Spleen (tissue), 7 donors: ENCODE data around the gene FANCF.

ENCODE experiments used
- CTCF ChIP-seq, 11 experiments: fragments of 200-600 bp in 7 of 11; fragments of 450-650 bp in 4 of 11; sonication (generic) in 4 of 11; IDR thresholded peaks in 8 of 11; conservative IDR thresholded peaks in 3 of 11; 1 replicate in 7 of 11; 2 replicates in 4 of 11; pipeline versions ENCODE4 v1.4.0 to v1.8.0; 2016 to 2021; ENCODE audit warnings: antibody characterized with exemption in 11 of 11, inconsistent platforms in 4 of 11, mild to moderate bottlenecking in 1 of 11
- POLR2A ChIP-seq, 3 donors: fragments of 450-650 bp; IDR thresholded peaks; one replicate each; pipeline ENCODE4 v1.5.1; 2017; ENCODE audit warnings: antibody characterized with exemption in 3 of 3, mild to moderate bottlenecking in 1 of 3
- POLR2AphosphoS5 ChIP-seq, 3 donors: sonication (generic); formaldehyde crosslinking; IDR thresholded peaks; one replicate each; pipeline ENCODE4 v1.5.1; 2017; ENCODE audit warnings: antibody characterized with exemption in 3 of 3
- donor health status: DM: no; HTN: no; CAD: no; lungs with moderate emphysema.
- donor health status: DM: no; HTN: no; CAD: no.
- donor health status: DM: no; HTN: no; CAD: no.

GRCh38 chr11:22583963-22584492 is 41.6 kb downstream of the FANCF start:
- TF ChIP-seq POLR2AphosphoS5 (IDR thresholded peaks at IDR 0.05), result no peak
- TF ChIP-seq POLR2A (IDR thresholded peaks at IDR 0.05), result no peak
- no peak for TF ChIP-seq CTCF (IDR thresholded peaks at IDR 0.05 in 8 of 11, conservative IDR thresholded peaks at IDR 0.05 in 3 of 11)
